ENCODE measurements around the gene FNDC3B.

DNA sequence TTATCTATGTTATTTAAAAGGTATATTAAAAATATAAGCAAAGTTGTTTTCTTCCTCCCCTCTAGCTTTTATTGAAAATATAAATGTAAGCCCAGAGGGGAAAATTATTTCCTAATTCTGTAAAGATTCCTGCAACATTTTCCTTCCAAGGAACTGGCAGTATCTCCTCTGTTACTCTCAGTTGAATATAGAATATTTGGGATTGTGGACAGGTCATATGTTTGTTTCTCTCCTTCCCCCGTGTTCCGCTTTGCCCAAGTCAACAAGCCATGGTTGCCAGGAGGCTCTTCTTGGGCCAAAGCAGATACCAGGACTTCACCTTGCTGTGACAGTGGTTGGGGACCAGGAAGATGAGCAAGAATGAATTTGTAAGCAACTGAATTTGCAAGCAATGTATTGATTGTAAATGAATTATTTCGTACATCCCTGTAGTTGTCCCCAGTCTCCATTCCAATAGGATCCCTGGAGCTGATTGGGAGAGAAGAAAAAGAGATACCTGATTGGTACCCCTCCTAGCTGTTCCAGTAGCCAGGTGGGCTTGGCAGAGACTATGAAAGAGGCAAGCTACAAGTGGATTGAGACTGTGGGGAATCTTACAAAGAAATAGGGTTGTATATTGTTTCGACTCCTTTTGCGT lies 130.8 kb downstream of the FNDC3B start:
- TF ChIP-seq, protein P1, sequence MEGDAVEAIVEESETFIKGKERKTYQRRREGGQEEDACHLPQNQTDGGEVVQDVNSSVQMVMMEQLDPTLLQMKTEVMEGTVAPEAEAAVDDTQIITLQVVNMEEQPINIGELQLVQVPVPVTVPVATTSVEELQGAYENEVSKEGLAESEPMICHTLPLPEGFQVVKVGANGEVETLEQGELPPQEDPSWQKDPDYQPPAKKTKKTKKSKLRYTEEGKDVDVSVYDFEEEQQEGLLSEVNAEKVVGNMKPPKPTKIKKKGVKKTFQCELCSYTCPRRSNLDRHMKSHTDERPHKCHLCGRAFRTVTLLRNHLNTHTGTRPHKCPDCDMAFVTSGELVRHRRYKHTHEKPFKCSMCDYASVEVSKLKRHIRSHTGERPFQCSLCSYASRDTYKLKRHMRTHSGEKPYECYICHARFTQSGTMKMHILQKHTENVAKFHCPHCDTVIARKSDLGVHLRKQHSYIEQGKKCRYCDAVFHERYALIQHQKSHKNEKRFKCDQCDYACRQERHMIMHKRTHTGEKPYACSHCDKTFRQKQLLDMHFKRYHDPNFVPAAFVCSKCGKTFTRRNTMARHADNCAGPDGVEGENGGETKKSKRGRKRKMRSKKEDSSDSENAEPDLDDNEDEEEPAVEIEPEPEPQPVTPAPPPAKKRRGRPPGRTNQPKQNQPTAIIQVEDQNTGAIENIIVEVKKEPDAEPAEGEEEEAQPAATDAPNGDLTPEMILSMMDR (IDR thresholded peaks at IDR 0.05) = no peak
- TF ChIP-seq POLR2A (IDR thresholded peaks at IDR 0.05) = no peak

Measured in testis (tissue), 2 donors.